AG10803 (cell line): ENCODE data around the gene CNRIP1.

Experiments
- DNase-seq: peaks from one replicate; pipeline ENCODE4 v3.0.0; 2010; ENCODE audit warnings: low read depth
- H3K4me3 ChIP-seq: 2 replicates; pipeline ENCODE4 v1.5.1; 2011; ENCODE audit warnings: mild to moderate bottlenecking, low read length, control low read depth
- CTCF ChIP-seq: conservative IDR thresholded peaks from 2 replicates; pipeline ENCODE4 v1.5.1; 2011; ENCODE audit warnings: mild to moderate bottlenecking, low read length, control low read depth, inconsistent platforms

The CNRIP1 gene

GRCh38 chr2:68283419-68283812 is 36.3 kb downstream of the CNRIP1 start:
- H3K4me3 ChIP-seq: no peak overlapping the region
- DNase-seq: no peak
- TF ChIP-seq CTCF: no peak

GRCh38 chr2:68282811-68283418 is 36.8 kb downstream of the CNRIP1 start:
- no peak overlapping the region for H3K4me3 ChIP-seq
- peak; percentile 47 for DNase-seq

GRCh38 chr2:68280796-68281195 is 39.0 kb downstream of the CNRIP1 start:
- DNase-seq: no peak
- TF ChIP-seq CTCF: no peak
- H3K4me3 ChIP-seq: no peak overlapping the region

More at GRCh38 chr2:68282811-68283418, 36.8 kb downstream of the CNRIP1 start:
- peak; percentile 86 for TF ChIP-seq CTCF

GRCh38 chr2:68280348-68280747 is 39.4 kb downstream of the CNRIP1 start:
- TF ChIP-seq CTCF: no peak
- DNase-seq: no peak
- H3K4me3 ChIP-seq: no peak overlapping the region

- TF ChIP-seq CTCF: no peak
- no peak overlapping the region for H3K4me3 ChIP-seq
- DNase-seq: no peak
Measured at GRCh38 chr2:68279691-68280090, 40.1 kb downstream of the CNRIP1 start.

GRCh38 chr2:68278169-68278568 is 41.6 kb downstream of the CNRIP1 start:
- no peak overlapping the region for H3K4me3 ChIP-seq
- no peak for TF ChIP-seq CTCF
- DNase-seq: no peak

GRCh38 chr2:68274022-68274421 is 45.7 kb downstream of the CNRIP1 start:
- TF ChIP-seq CTCF: no peak
- no peak overlapping the region for H3K4me3 ChIP-seq
- DNase-seq: no peak
